Liver (tissue), 9 donors: ENCODE data around the gene HOXA1. TPM values are rescaled to one million over a fixed set of nuclear protein-coding genes. Genes with fewer than 3 reads are reported as not detected.

ENCODE experiments used
- DNase-seq: peaks from one replicate; pipeline ENCODE4 v3.0.0-alpha.2; 2017; ENCODE audit warnings: low spot score
- H3K27ac ChIP-seq, 2 donors: one replicate each; pipeline ENCODE4 v1.7.0; 2013; ENCODE audit warnings: inconsistent platforms in 2 of 2, low read length in 2 of 2, control low read depth in 1 of 2, low read depth in 1 of 2, mild to moderate bottlenecking in 1 of 2
- H3K27me3 ChIP-seq, 4 donors: one replicate each; pipeline versions ENCODE4 v1.6.1 to v1.7.0; 2013; ENCODE audit warnings: low read length in 3 of 4, inconsistent platforms in 1 of 4, mild to moderate bottlenecking in 1 of 4, moderate library complexity in 1 of 4; ENCODE audit not compliant: control insufficient read depth in 4 of 4, insufficient read depth in 4 of 4
- H3K36me3 ChIP-seq, 4 donors: one replicate each; pipeline versions ENCODE4 v1.6.1 to v1.7.0; 2013; ENCODE audit warnings: low read length in 3 of 4, mild to moderate bottlenecking in 3 of 4, low read depth in 1 of 4, moderate library complexity in 1 of 4; ENCODE audit not compliant: control insufficient read depth in 4 of 4, insufficient read depth in 3 of 4
- H3K4me1 ChIP-seq, 4 donors: one replicate each; pipeline versions ENCODE4 v1.6.1 to v1.7.0; 2013; ENCODE audit warnings: low read length in 3 of 4, mild to moderate bottlenecking in 3 of 4, moderate library complexity in 1 of 4; ENCODE audit not compliant: control insufficient read depth in 4 of 4, insufficient read depth in 4 of 4
- H3K4me3 ChIP-seq, 3 donors: one replicate each; pipeline versions ENCODE4 v1.6.1 to v1.7.0; 2013; ENCODE audit warnings: low read length in 3 of 3, control low read depth in 1 of 3, low read depth in 1 of 3, mild to moderate bottlenecking in 1 of 3
- H3K9ac ChIP-seq, 2 donors: one replicate each; pipeline ENCODE4 v1.7.0; 2013; ENCODE audit warnings: low read length in 2 of 2, mild to moderate bottlenecking in 2 of 2, moderate library complexity in 2 of 2, control low read depth in 1 of 2, low read depth in 1 of 2
- H3K9me3 ChIP-seq, 4 donors: one replicate each; pipeline versions ENCODE4 v1.6.1 to v1.7.0; 2013; ENCODE audit warnings: low read length in 3 of 4; ENCODE audit not compliant: control insufficient read depth in 4 of 4
- FOXA2 ChIP-seq: IDR thresholded peaks from 2 replicates; pipeline ENCODE4 v1.6.1; 2016; ENCODE audit warnings: antibody characterized with exemption
- GABPA ChIP-seq, 2 donors: IDR thresholded peaks in 1 of 2; conservative IDR thresholded peaks in 1 of 2; 2 replicates each; pipeline ENCODE4 v1.6.1; 2016; ENCODE audit warnings: antibody characterized with exemption in 2 of 2, mild to moderate bottlenecking in 1 of 2, moderate library complexity in 1 of 2
- HNF4A ChIP-seq, 2 donors: conservative IDR thresholded peaks; 2 replicates each; pipeline ENCODE4 v1.6.1; 2016; ENCODE audit warnings: antibody characterized with exemption in 2 of 2, mild to moderate bottlenecking in 2 of 2
- HNF4G ChIP-seq: IDR thresholded peaks from 2 replicates; pipeline ENCODE4 v1.6.1; 2016; ENCODE audit warnings: antibody characterized with exemption
- JUND ChIP-seq, 2 donors: IDR thresholded peaks; 2 replicates each; pipeline ENCODE4 v1.6.1; 2016; ENCODE audit warnings: antibody characterized with exemption in 2 of 2
- RAD21 ChIP-seq, 2 donors: IDR thresholded peaks; 2 replicates each; pipeline ENCODE4 v1.6.1; 2016; ENCODE audit warnings: antibody characterized with exemption in 2 of 2, mild to moderate bottlenecking in 2 of 2
- RXRA ChIP-seq, 2 donors: IDR thresholded peaks; 2 replicates each; pipeline ENCODE4 v1.6.1; 2017 to 2018; ENCODE audit warnings: antibody characterized with exemption in 2 of 2, mild to moderate bottlenecking in 1 of 2
- TAF1 ChIP-seq: conservative IDR thresholded peaks from 2 replicates; pipeline ENCODE4 v1.6.1; 2016; ENCODE audit warnings: antibody characterized with exemption, mild to moderate bottlenecking
- YY1 ChIP-seq: IDR thresholded peaks from 2 replicates; pipeline ENCODE4 v1.6.1; 2016; ENCODE audit warnings: antibody characterized with exemption, mild to moderate bottlenecking
- WGBS: extraction: QIAGEN DNeasy Blood & Tissue Kit; methylation state at CpG from one replicate; pipeline ENCODE4 v1.1.7; 2013; 5-methylcytosine and 5-hydroxymethylcytosine counted together
- polyA plus RNA-seq, 2 donors: library from polyadenylated mRNA; stranded (reverse) in 1 of 2; unstranded in 1 of 2; fragments of 200-250 nt in 1 of 2; fragments of >200 nt in 1 of 2; fragmentation: Nextera tagmentation in 1 of 2; extraction: Ambion mirVana in 1 of 2; gene quantifications; one replicate each; pipeline versions ENCODE4 v1.2.1 to v1.2.3, GENCODE V29; 2013 to 2015
- total RNA-seq, 2 donors: library from RNA; depleted of rRNA; stranded (reverse); fragments of >200 nt; gene quantifications; one replicate each; pipeline ENCODE4 v1.2.3, GENCODE V29; 2014
- TF ChIP-seq, protein P1 (sequence below): IDR thresholded peaks from 2 replicates; pipeline ENCODE4 v1.6.1; 2016; ENCODE audit warnings: antibody characterized with exemption
- TF ChIP-seq, protein P2 (sequence below): IDR thresholded peaks from 2 replicates; pipeline ENCODE4 v1.6.1; 2016; ENCODE audit warnings: antibody characterized with exemption
- TF ChIP-seq, protein P3 (sequence below): IDR thresholded peaks from 2 replicates; pipeline ENCODE4 v1.6.1; 2016; ENCODE audit warnings: antibody characterized with exemption, mild to moderate bottlenecking
- donor health status: healthy.
- donor health status: healthy.
- donor health status: healthy.
- donor health status: healthy.
- donor health status: healthy.

Gene HOXA1
- total and polyA plus RNA-seq, 4 donors: 0.08 to 0.28 (median 0.21) TPM

GRCh38 chr7:27119412-27119911, 23.7 kb upstream of the HOXA1 start:
- peaks cover 0 to 4% (median 0%) of the 10 kb centered on the region in 4 donors for H3K9me3 ChIP-seq
- no peak overlapping the region for H3K4me3 ChIP-seq
- 42% methylated on average over 1 of the region's 1 CpG for WGBS
- H3K27ac ChIP-seq: no peak overlapping the region
- TF ChIP-seq RAD21 (IDR thresholded peaks at IDR 0.05) (no peak), RXRA (IDR thresholded peaks at IDR 0.05) (no peak), HNF4A (conservative IDR thresholded peaks at IDR 0.05) (no peak), GABPA (IDR thresholded peaks at IDR 0.05 in 1 of 2, conservative IDR thresholded peaks at IDR 0.05 in 1 of 2) (no peak), JUND (IDR thresholded peaks at IDR 0.05) (no peak)
- TF ChIP-seq, protein P1, sequence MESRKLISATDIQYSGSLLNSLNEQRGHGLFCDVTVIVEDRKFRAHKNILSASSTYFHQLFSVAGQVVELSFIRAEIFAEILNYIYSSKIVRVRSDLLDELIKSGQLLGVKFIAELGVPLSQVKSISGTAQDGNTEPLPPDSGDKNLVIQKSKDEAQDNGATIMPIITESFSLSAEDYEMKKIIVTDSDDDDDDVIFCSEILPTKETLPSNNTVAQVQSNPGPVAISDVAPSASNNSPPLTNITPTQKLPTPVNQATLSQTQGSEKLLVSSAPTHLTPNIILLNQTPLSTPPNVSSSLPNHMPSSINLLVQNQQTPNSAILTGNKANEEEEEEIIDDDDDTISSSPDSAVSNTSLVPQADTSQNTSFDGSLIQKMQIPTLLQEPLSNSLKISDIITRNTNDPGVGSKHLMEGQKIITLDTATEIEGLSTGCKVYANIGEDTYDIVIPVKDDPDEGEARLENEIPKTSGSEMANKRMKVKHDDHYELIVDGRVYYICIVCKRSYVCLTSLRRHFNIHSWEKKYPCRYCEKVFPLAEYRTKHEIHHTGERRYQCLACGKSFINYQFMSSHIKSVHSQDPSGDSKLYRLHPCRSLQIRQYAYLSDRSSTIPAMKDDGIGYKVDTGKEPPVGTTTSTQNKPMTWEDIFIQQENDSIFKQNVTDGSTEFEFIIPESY: no peak
- TF ChIP-seq, protein P2, sequence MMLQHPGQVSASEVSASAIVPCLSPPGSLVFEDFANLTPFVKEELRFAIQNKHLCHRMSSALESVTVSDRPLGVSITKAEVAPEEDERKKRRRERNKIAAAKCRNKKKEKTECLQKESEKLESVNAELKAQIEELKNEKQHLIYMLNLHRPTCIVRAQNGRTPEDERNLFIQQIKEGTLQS: no peak
- TF ChIP-seq, protein P3, sequence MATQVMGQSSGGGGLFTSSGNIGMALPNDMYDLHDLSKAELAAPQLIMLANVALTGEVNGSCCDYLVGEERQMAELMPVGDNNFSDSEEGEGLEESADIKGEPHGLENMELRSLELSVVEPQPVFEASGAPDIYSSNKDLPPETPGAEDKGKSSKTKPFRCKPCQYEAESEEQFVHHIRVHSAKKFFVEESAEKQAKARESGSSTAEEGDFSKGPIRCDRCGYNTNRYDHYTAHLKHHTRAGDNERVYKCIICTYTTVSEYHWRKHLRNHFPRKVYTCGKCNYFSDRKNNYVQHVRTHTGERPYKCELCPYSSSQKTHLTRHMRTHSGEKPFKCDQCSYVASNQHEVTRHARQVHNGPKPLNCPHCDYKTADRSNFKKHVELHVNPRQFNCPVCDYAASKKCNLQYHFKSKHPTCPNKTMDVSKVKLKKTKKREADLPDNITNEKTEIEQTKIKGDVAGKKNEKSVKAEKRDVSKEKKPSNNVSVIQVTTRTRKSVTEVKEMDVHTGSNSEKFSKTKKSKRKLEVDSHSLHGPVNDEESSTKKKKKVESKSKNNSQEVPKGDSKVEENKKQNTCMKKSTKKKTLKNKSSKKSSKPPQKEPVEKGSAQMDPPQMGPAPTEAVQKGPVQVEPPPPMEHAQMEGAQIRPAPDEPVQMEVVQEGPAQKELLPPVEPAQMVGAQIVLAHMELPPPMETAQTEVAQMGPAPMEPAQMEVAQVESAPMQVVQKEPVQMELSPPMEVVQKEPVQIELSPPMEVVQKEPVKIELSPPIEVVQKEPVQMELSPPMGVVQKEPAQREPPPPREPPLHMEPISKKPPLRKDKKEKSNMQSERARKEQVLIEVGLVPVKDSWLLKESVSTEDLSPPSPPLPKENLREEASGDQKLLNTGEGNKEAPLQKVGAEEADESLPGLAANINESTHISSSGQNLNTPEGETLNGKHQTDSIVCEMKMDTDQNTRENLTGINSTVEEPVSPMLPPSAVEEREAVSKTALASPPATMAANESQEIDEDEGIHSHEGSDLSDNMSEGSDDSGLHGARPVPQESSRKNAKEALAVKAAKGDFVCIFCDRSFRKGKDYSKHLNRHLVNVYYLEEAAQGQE: no peak
- no peaks in the 10 kb centered on the region for H3K36me3 ChIP-seq
- H3K27me3 ChIP-seq: peaks cover 4 to 13% (median 7%) of the 10 kb centered on the region in 4 donors
- DNase-seq: no peak
- no peak overlapping the region for H3K9ac ChIP-seq
- peaks cover 4 to 17% (median 9%) of the 10 kb centered on the region in 4 donors for H3K4me1 ChIP-seq

GRCh38 chr7:27118580-27118979, 22.8 kb upstream of the HOXA1 start:
- H3K4me3 ChIP-seq: no peak overlapping the region
- H3K9me3 ChIP-seq: no peaks in the 10 kb centered on the region
- H3K36me3 ChIP-seq: no peaks in the 10 kb centered on the region
- TF ChIP-seq HNF4A (conservative IDR thresholded peaks at IDR 0.05) (no peak), YY1 (no peak), FOXA2 (no peak), RAD21 (IDR thresholded peaks at IDR 0.05) (no peak), HNF4G (no peak), TAF1 (no peak)
- TF ChIP-seq, protein P2: no peak
- TF ChIP-seq, protein P1: no peak
- DNase-seq: no peak
- WGBS: 33% methylated on average over 3 of the region's 3 CpGs
- H3K27me3 ChIP-seq: peaks cover 0 to 17% (median 6%) of the 10 kb centered on the region in 4 donors
- peaks cover 4 to 17% (median 9%) of the 10 kb centered on the region in 4 donors for H3K4me1 ChIP-seq
- no peak overlapping the region for H3K27ac ChIP-seq
- no peak overlapping the region for H3K9ac ChIP-seq
